Smooth muscle cell (in vitro differentiated cells): Measurements from ENCODE around the gene PCF11. TPM values are rescaled to one million over a fixed set of nuclear protein-coding genes. Genes with fewer than 3 reads are reported as not detected.

Experiments used
- DNase-seq: peaks from one replicate; lab custom pipeline; 2025; ENCODE audit not compliant: unreplicated experiment; lab: John Stamatoyannopoulos, UW
- H2AFZ ChIP-seq: fragments of 200-600 bp; sonication (generic); 2 replicates; pipeline ENCODE4 v1.6.0; 2016; ENCODE audit warnings: antibody characterized with exemption, low read depth, mild to moderate bottlenecking
- H3F3A ChIP-seq: fragments of 200-600 bp; sonication (generic); 2 replicates; pipeline ENCODE4 v1.6.0; 2017; ENCODE audit warnings: antibody characterized with exemption, low read depth
- H3K27ac ChIP-seq: fragments of 200-600 bp; sonication (generic); 2 replicates; pipeline ENCODE4 v1.5.1; 2016; ENCODE audit warnings: low read depth, mild to moderate bottlenecking
- H3K27me3 ChIP-seq: fragments of 200-600 bp; sonication (generic); 2 replicates; pipeline ENCODE4 v1.6.1; 2016; ENCODE audit warnings: low read depth, mild to moderate bottlenecking
- H3K36me3 ChIP-seq: fragments of 200-600 bp; sonication (generic); 2 replicates; pipeline ENCODE4 v1.5.1; 2016; ENCODE audit warnings: low read depth
- H3K4me1 ChIP-seq: fragments of 200-600 bp; sonication (generic); 2 replicates; pipeline ENCODE4 v1.5.1; 2016; ENCODE audit warnings: low read depth
- H3K4me2 ChIP-seq: fragments of 200-600 bp; sonication (generic); 2 replicates; pipeline ENCODE4 v1.6.0; 2016; ENCODE audit warnings: mild to moderate bottlenecking
- H3K4me3 ChIP-seq: fragments of 200-600 bp; sonication (generic); 2 replicates; pipeline ENCODE4 v1.5.1; 2016; ENCODE audit warnings: mild to moderate bottlenecking
- H3K79me2 ChIP-seq: fragments of 200-600 bp; sonication (generic); 2 replicates; pipeline ENCODE4 v1.6.0; 2016; ENCODE audit warnings: low read depth, mild to moderate bottlenecking
- H3K9ac ChIP-seq: fragments of 200-600 bp; sonication (generic); 2 replicates; pipeline ENCODE4 v1.6.0; 2016; ENCODE audit warnings: low read depth
- H3K9me3 ChIP-seq: fragments of 200-600 bp; sonication (generic); replicated peaks from 2 replicates; pipeline ENCODE4 v1.5.1; 2016; ENCODE audit warnings: low read depth
- H4K20me1 ChIP-seq: fragments of 200-600 bp; sonication (generic); 2 replicates; pipeline ENCODE4 v1.6.0; 2016; ENCODE audit warnings: low read depth
- WGBS: methylation state at CpG from one replicate; pipeline ENCODE4 v1.1.7; 2016; ENCODE audit warnings: low lambda C conversion rate; 5-methylcytosine and 5-hydroxymethylcytosine counted together
- polyA plus RNA-seq: library from polyadenylated mRNA; unstranded; fragments of >200 nt; fragmentation: Nextera tagmentation; extraction: Ambion mirVana; gene quantifications from 2 replicates; pipeline ENCODE4 v1.2.1, GENCODE V29; 2016
- total RNA-seq: library from RNA; depleted of rRNA; stranded (reverse); fragments of >200 nt; gene quantifications from 2 replicates; pipeline ENCODE4 v1.2.3, GENCODE V29; 2014
- TF ChIP-seq, protein P1 (sequence below): fragments of 200-600 bp; sonication (generic); IDR thresholded peaks from 2 replicates; pipeline ENCODE4 v1.5.1; 2017; ENCODE audit warnings: borderline replicate concordance, mild to moderate bottlenecking, antibody characterized with exemption; ENCODE audit not compliant: insufficient read depth, poor library complexity, severe bottlenecking

Gene PCF11
- total and polyA plus RNA-seq, 2 experiments from 2014 or later = 17.5 to 56.7 TPM

- Histone ChIP-seq H3K9me3 (no peaks in the 10 kb centered on the region), H4K20me1 (no peaks in the 10 kb centered on the region), H3K4me2 (no peak overlapping the region), H3K4me1 (no peaks in the 10 kb centered on the region), H3K79me2 (no peaks in the 10 kb centered on the region), H3K4me3 (no peak overlapping the region), H3K36me3 (no peaks in the 10 kb centered on the region), H3K9ac (no peak overlapping the region), H3F3A (no peaks in the 10 kb centered on the region), H3K27ac (no peak overlapping the region), H3K27me3 (no peaks in the 10 kb centered on the region), H2AFZ (peak overlapping the region; percentile 52)
- 64% methylated on average over 6 of the region's 6 CpGs for WGBS
- TF ChIP-seq, protein P1, sequence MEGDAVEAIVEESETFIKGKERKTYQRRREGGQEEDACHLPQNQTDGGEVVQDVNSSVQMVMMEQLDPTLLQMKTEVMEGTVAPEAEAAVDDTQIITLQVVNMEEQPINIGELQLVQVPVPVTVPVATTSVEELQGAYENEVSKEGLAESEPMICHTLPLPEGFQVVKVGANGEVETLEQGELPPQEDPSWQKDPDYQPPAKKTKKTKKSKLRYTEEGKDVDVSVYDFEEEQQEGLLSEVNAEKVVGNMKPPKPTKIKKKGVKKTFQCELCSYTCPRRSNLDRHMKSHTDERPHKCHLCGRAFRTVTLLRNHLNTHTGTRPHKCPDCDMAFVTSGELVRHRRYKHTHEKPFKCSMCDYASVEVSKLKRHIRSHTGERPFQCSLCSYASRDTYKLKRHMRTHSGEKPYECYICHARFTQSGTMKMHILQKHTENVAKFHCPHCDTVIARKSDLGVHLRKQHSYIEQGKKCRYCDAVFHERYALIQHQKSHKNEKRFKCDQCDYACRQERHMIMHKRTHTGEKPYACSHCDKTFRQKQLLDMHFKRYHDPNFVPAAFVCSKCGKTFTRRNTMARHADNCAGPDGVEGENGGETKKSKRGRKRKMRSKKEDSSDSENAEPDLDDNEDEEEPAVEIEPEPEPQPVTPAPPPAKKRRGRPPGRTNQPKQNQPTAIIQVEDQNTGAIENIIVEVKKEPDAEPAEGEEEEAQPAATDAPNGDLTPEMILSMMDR = no peak
- DNase-seq = no peak
Measured at GRCh38 chr11:83139310-83139709, 17.6 kb upstream of the PCF11 start.

DNA sequence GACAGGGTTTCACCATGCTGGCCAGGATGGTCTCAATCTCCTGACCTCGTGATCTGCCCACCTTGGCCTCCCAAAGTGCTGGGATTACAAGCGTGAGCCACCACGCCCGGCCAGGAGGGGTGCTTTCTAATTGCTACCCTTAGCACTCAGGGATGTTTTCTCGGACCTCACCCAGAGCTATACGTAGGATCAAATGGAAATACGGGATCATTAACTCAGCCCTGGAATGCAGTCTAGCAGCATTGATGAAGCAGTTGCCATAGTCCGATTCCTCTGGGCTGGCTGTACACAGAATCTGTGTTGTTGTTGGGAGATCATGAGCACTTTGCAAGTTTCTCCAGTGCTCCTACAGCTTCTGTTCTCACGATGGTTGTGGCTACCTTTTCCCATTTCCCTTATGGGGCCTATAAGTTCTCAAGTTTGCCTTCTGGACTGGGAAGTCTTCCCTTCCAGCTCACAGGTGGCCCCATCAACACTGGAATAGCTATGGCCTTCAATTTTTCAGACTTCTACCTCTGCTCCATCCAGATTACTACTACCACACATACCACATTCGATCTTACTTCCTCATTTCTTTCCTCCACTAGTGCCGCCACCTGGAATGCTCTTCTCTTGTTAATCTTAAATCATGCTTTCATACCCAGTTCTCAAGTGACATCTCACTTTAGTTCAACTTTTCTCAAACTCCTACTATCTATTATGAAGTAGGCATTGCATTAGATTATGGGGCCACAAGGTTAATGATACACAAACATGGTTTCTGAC is 16.1 kb upstream of the PCF11 start:
- no peaks in the 10 kb centered on the region for H3K79me2 ChIP-seq
- no peaks in the 10 kb centered on the region for H3K9me3 ChIP-seq
- no peak for DNase-seq
- no peak overlapping the region for H2AFZ ChIP-seq
- peak overlapping the region; percentile 26 for H3K27ac ChIP-seq
- no peaks in the 10 kb centered on the region for H4K20me1 ChIP-seq
- H3K4me3 ChIP-seq = no peak overlapping the region
- no peaks in the 10 kb centered on the region for H3F3A ChIP-seq
- H3K4me2 ChIP-seq = no peak overlapping the region
- no peaks in the 10 kb centered on the region for H3K36me3 ChIP-seq
- TF ChIP-seq, protein P1 = no peak
- H3K4me1 ChIP-seq = no peaks in the 10 kb centered on the region
- no peak overlapping the region for H3K9ac ChIP-seq
- H3K27me3 ChIP-seq = no peaks in the 10 kb centered on the region
- WGBS = 85% methylated on average over 11 of the region's 11 CpGs

- Histone ChIP-seq H3K27ac (no peak overlapping the region), H3K4me1 (no peaks in the 10 kb centered on the region), H3K4me2 (no peak overlapping the region), H4K20me1 (no peaks in the 10 kb centered on the region), H3K4me3 (no peak overlapping the region), H2AFZ (no peak overlapping the region), H3K9ac (no peak overlapping the region), H3K9me3 (no peaks in the 10 kb centered on the region), H3K79me2 (no peaks in the 10 kb centered on the region), H3K36me3 (no peaks in the 10 kb centered on the region), H3K27me3 (no peaks in the 10 kb centered on the region), H3F3A (peaks cover 10% of the 10 kb centered on the region)
- TF ChIP-seq, protein P1 = no peak
- WGBS = 63% methylated on average over 4 of the region's 4 CpGs
- DNase-seq = no peak
Measured at GRCh38 chr11:83147895-83148294, 9.0 kb upstream of the PCF11 start.

DNA sequence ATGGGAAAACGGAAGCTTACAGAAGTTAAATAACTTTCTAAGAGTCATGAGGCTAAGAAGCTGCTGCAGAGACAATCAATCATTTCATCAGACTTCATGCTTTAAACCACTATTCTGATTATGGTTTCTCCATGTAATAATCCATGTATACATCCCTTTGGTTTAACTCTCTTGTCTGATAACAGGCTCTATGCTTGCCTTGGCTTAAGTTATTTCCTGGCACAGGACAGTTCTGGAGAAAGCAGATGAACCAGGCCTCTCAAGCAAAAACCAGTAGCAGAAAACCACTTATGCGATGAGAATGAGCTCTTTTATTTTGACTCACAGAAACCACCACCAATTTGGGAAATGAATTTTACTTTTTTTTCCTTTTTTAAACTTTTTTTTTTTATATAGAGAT is 6.5 kb upstream of the PCF11 start:
- peak overlapping the region; percentile 9 for H3K27ac ChIP-seq
- H4K20me1 ChIP-seq = no peaks in the 10 kb centered on the region
- H3K27me3 ChIP-seq = no peaks in the 10 kb centered on the region
- peak overlapping the region; percentile 77 for H2AFZ ChIP-seq
- no peak overlapping the region for H3K4me3 ChIP-seq
- no peaks in the 10 kb centered on the region for H3K79me2 ChIP-seq
- no peak overlapping the region for H3K9ac ChIP-seq
- no peaks in the 10 kb centered on the region for H3K9me3 ChIP-seq
- peaks cover 10% of the 10 kb centered on the region for H3F3A ChIP-seq
- H3K4me1 ChIP-seq = no peaks in the 10 kb centered on the region
- no peaks in the 10 kb centered on the region for H3K36me3 ChIP-seq
- no peak for DNase-seq
- TF ChIP-seq, protein P1 = no peak
- H3K4me2 ChIP-seq = peak overlapping the region; percentile 15
- 34% methylated on average over 2 of the region's 2 CpGs for WGBS
